Glutamatergic neuron (in vitro differentiated cells): Measurements from ENCODE around the gene SCD5. TPM values are rescaled to one million over a fixed set of nuclear protein-coding genes. Genes with fewer than 3 reads are reported as not detected.

Source experiments
- DNase-seq: peaks from one replicate; pipeline ENCODE4 v3.0.0; 2022
- H3K27ac Mint-ChIP-seq: one replicate; pipeline ENCODE4 v1.8.0; 2020; ENCODE audit warnings: mild to moderate bottlenecking, mixed read lengths, inconsistent platforms; ENCODE audit not compliant: unreplicated experiment
- H3K27me3 Mint-ChIP-seq: one replicate; pipeline ENCODE4 v1.8.0; 2020; ENCODE audit warnings: mild to moderate bottlenecking, moderate library complexity, mixed read lengths, inconsistent platforms; ENCODE audit not compliant: unreplicated experiment
- H3K36me3 Mint-ChIP-seq: one replicate; pipeline ENCODE4 v1.8.0; 2020; ENCODE audit warnings: mild to moderate bottlenecking, mixed read lengths, inconsistent platforms; ENCODE audit not compliant: unreplicated experiment
- H3K4me1 Mint-ChIP-seq: one replicate; pipeline ENCODE4 v1.8.0; 2020; ENCODE audit warnings: mild to moderate bottlenecking, low read depth, mixed read lengths, inconsistent platforms; ENCODE audit not compliant: unreplicated experiment
- H3K4me3 Mint-ChIP-seq: one replicate; pipeline ENCODE4 v1.8.0; 2020; ENCODE audit warnings: mild to moderate bottlenecking, mixed read lengths, inconsistent platforms; ENCODE audit not compliant: unreplicated experiment
- H3K9me3 Mint-ChIP-seq: one replicate; pipeline ENCODE4 v1.8.0; 2020; ENCODE audit warnings: mild to moderate bottlenecking, moderate library complexity, mixed read lengths, inconsistent platforms; ENCODE audit not compliant: unreplicated experiment
- CTCF ChIP-seq: fragments of 200-600 bp; sonication (generic); IDR thresholded peaks from one replicate; pipeline ENCODE4 v1.5.0; 2021; ENCODE audit not compliant: partially characterized antibody, unreplicated experiment
- total RNA-seq: library from RNA; stranded (reverse); fragmentation: NEBNext Ultra II Directional; extraction: Animal tissue kit (Norgen Biotek cat#: 25700); gene quantifications from one replicate; pipeline ENCODE4 v1.2.1, GENCODE V29; 2021; ENCODE audit not compliant: unreplicated experiment

The SCD5 gene
- total RNA-seq, 1 donor from 2014 or later, result 31.9 TPM

- Mint-ChIP-seq H3K9me3 (no peaks in the 10 kb centered on the region), H3K4me3 (no peak overlapping the region), H3K27ac (no peak overlapping the region), H3K36me3 (no peaks in the 10 kb centered on the region), H3K4me1 (no peaks in the 10 kb centered on the region), H3K27me3 (no peaks in the 10 kb centered on the region)
- DNase-seq, result no peak
- TF ChIP-seq CTCF, result no peak
Measured at GRCh38 chr4:82712561-82712960, 86.0 kb downstream of the SCD5 start.

GRCh38 chr4:82711158-82711785, 87.3 kb downstream of the SCD5 start:
- Mint-ChIP-seq H3K4me1 (no peaks in the 10 kb centered on the region), H3K27me3 (no peaks in the 10 kb centered on the region), H3K4me3 (no peak overlapping the region), H3K9me3 (no peaks in the 10 kb centered on the region), H3K27ac (no peak overlapping the region), H3K36me3 (no peaks in the 10 kb centered on the region)
- no peak for TF ChIP-seq CTCF
- DNase-seq, result no peak

GRCh38 chr4:82710197-82710929, 88.2 kb downstream of the SCD5 start:
- no peaks in the 10 kb centered on the region for H3K36me3 Mint-ChIP-seq
- no peak for TF ChIP-seq CTCF
- peaks cover 5% of the 10 kb centered on the region for H3K9me3 Mint-ChIP-seq
- H3K4me3 Mint-ChIP-seq, result no peak overlapping the region
- no peak for DNase-seq
- no peaks in the 10 kb centered on the region for H3K27me3 Mint-ChIP-seq
- peaks cover 8% of the 10 kb centered on the region for H3K4me1 Mint-ChIP-seq
- no peak overlapping the region for H3K27ac Mint-ChIP-seq

- no peaks in the 10 kb centered on the region for H3K27me3 Mint-ChIP-seq
- peaks cover 11% of the 10 kb centered on the region for H3K4me1 Mint-ChIP-seq
- H3K27ac Mint-ChIP-seq, result no peak overlapping the region
- TF ChIP-seq CTCF, result no peak
- no peak overlapping the region for H3K4me3 Mint-ChIP-seq
- peaks cover 7% of the 10 kb centered on the region for H3K9me3 Mint-ChIP-seq
- no peaks in the 10 kb centered on the region for H3K36me3 Mint-ChIP-seq
- DNase-seq, result no peak
Measured at GRCh38 chr4:82708982-82709381, 89.6 kb downstream of the SCD5 start.

GRCh38 chr4:82706349-82707000, 92.1 kb downstream of the SCD5 start:
- Mint-ChIP-seq H3K4me1 (peaks cover 11% of the 10 kb centered on the region), H3K4me3 (no peak overlapping the region), H3K9me3 (peaks cover 7% of the 10 kb centered on the region), H3K27ac (no peak overlapping the region), H3K36me3 (no peaks in the 10 kb centered on the region), H3K27me3 (no peaks in the 10 kb centered on the region)
- no peak for DNase-seq
- TF ChIP-seq CTCF, result no peak
